GM23338 (cell line): ENCODE results near the gene GALNT9. TPM values are rescaled to one million over a fixed set of nuclear protein-coding genes. Genes with fewer than 3 reads are reported as not detected.

Experiments
- ATAC-seq: fragments of 200-7000 bp; cut with Tn5 transposase; 3 replicates; pipeline ENCODE4 v1.9.1; 2020
- DNase-seq: peaks from one replicate; pipeline ENCODE4 v3.0.0-alpha.2; 2015; ENCODE audit warnings: low spot score
- H2AFZ ChIP-seq: fragments of 200-600 bp; sonication (generic); 2 replicates; pipeline ENCODE4 v1.8.0; 2016; ENCODE audit warnings: antibody characterized with exemption, mild to moderate bottlenecking, moderate library complexity
- H3F3A ChIP-seq: fragments of 200-600 bp; sonication (generic); replicated peaks from 2 replicates; pipeline ENCODE4 v1.8.0; 2017; ENCODE audit warnings: antibody characterized with exemption, mixed run types, low read depth
- H3K27ac ChIP-seq: fragments of 200-600 bp; sonication (generic); 2 replicates; pipeline ENCODE4 v1.6.1; 2016; ENCODE audit warnings: low read depth
- H3K27me3 ChIP-seq: fragments of 200-600 bp; sonication (generic); 2 replicates; pipeline ENCODE4 v1.8.0; 2016; ENCODE audit warnings: mild to moderate bottlenecking, mixed run types, moderate library complexity; ENCODE audit not compliant: insufficient read depth
- H3K36me3 ChIP-seq: fragments of 200-600 bp; sonication (generic); 2 replicates; pipeline ENCODE4 v1.8.0; 2016; ENCODE audit warnings: mild to moderate bottlenecking; ENCODE audit not compliant: insufficient read depth
- H3K4me1 ChIP-seq: fragments of 200-600 bp; sonication (generic); 2 replicates; pipeline ENCODE4 v1.8.0; 2016; ENCODE audit warnings: mild to moderate bottlenecking, moderate library complexity; ENCODE audit not compliant: insufficient read depth
- H3K4me2 ChIP-seq: fragments of 200-600 bp; sonication (generic); 2 replicates; pipeline ENCODE4 v1.7.1; 2017; ENCODE audit warnings: mixed run types
- H3K4me3 ChIP-seq: fragments of 200-600 bp; sonication (generic); 2 replicates; pipeline ENCODE4 v1.6.1; 2016; ENCODE audit warnings: mixed run types
- H3K79me2 ChIP-seq: fragments of 200-600 bp; sonication (generic); replicated peaks from 2 replicates; pipeline ENCODE4 v1.8.0; 2017; ENCODE audit warnings: mild to moderate bottlenecking; ENCODE audit not compliant: insufficient read depth
- H3K9me2 ChIP-seq: fragments of 200-600 bp; sonication (generic); 2 replicates; pipeline ENCODE4 v1.8.0; 2017; ENCODE audit not compliant: insufficient read depth
- H4K20me1 ChIP-seq: fragments of 200-600 bp; sonication (generic); replicated peaks from 2 replicates; pipeline ENCODE4 v1.8.0; 2017; ENCODE audit warnings: mild to moderate bottlenecking; ENCODE audit not compliant: insufficient read depth
- H3K27ac Mint-ChIP-seq: 2 replicates; pipeline ENCODE4 v1.8.0; 2020; ENCODE audit warnings: inconsistent platforms, mild to moderate bottlenecking, moderate library complexity, mixed read lengths
- H3K27me3 Mint-ChIP-seq: 3 replicates; pipeline ENCODE4 v1.8.0; 2022; ENCODE audit warnings: low read depth, mild to moderate bottlenecking, moderate library complexity, mixed read lengths, inconsistent platforms; ENCODE audit not compliant: insufficient read depth, poor library complexity
- H3K36me3 Mint-ChIP-seq: 3 replicates; pipeline ENCODE4 v1.8.0; 2021; ENCODE audit warnings: low read depth, mild to moderate bottlenecking, inconsistent platforms, moderate library complexity, mixed read lengths
- H3K4me1 Mint-ChIP-seq: 3 replicates; pipeline ENCODE4 v1.8.0; 2020; ENCODE audit warnings: mild to moderate bottlenecking, inconsistent platforms, mixed read lengths
- H3K4me3 Mint-ChIP-seq: 3 replicates; pipeline ENCODE4 v1.8.0; 2021; ENCODE audit warnings: moderate library complexity, mild to moderate bottlenecking, inconsistent platforms, mixed read lengths
- H3K9me3 Mint-ChIP-seq: 3 replicates; pipeline ENCODE4 v1.8.0; 2020; ENCODE audit warnings: moderate library complexity, mild to moderate bottlenecking, inconsistent platforms, mixed read lengths
- CREB1 ChIP-seq: fragments of 250-450 bp; sonication (Bioruptor Pico); IDR thresholded peaks from 2 replicates; pipeline ENCODE4 v1.5.0; 2020; ENCODE audit warnings: low read depth, mild to moderate bottlenecking, moderate library complexity
- CTCF ChIP-seq, 2 experiments: fragments of 200-600 bp in 1 of 2; sonication (generic) in 1 of 2; conservative IDR thresholded peaks; 2 replicates each; pipeline versions ENCODE4 v1.5.1 to v1.6.1; 2016 to 2017; ENCODE audit warnings: antibody characterized with exemption in 2 of 2, low read depth in 2 of 2, mild to moderate bottlenecking in 2 of 2, moderate library complexity in 1 of 2
- ETS1 ChIP-seq: IDR thresholded peaks from 2 replicates; pipeline ENCODE4 v1.6.1; 2016; ENCODE audit warnings: antibody characterized with exemption
- EZH2 ChIP-seq: fragments of 200-600 bp; sonication (generic); IDR thresholded peaks from one replicate; pipeline ENCODE4 v1.8.0; 2017; ENCODE audit warnings: antibody characterized with exemption, mild to moderate bottlenecking, low read depth; ENCODE audit not compliant: unreplicated experiment
- EZH2phosphoT487 ChIP-seq: fragments of 200-600 bp; sonication (generic); IDR thresholded peaks from one replicate; pipeline ENCODE4 v1.8.1; 2018; ENCODE audit warnings: antibody characterized with exemption; ENCODE audit not compliant: unreplicated experiment
- JUNB ChIP-seq: IDR thresholded peaks from one replicate; pipeline ENCODE4 v1.6.1; 2016; ENCODE audit warnings: antibody characterized with exemption; ENCODE audit not compliant: unreplicated experiment
- NANOG ChIP-seq: IDR thresholded peaks from 2 replicates; pipeline ENCODE4 v1.6.1; 2016; ENCODE audit warnings: antibody characterized with exemption, borderline replicate concordance
- POLR2AphosphoS5 ChIP-seq: IDR thresholded peaks from 2 replicates; pipeline ENCODE4 v1.6.1; 2016; ENCODE audit warnings: antibody characterized with exemption, low read depth
- STAT1 ChIP-seq: IDR thresholded peaks from one replicate; pipeline ENCODE4 v1.6.1; 2016; ENCODE audit warnings: antibody characterized with exemption; ENCODE audit not compliant: unreplicated experiment
- ZNF114 ChIP-seq: fragments of 250-450 bp; sonication (Bioruptor Pico); IDR thresholded peaks from 2 replicates; pipeline ENCODE4 v1.5.0; 2020; ENCODE audit warnings: mild to moderate bottlenecking, moderate library complexity
- ZNF331 ChIP-seq: fragments of 250-450 bp; sonication (Bioruptor Pico); IDR thresholded peaks from 2 replicates; pipeline ENCODE4 v1.5.0; 2020; ENCODE audit warnings: low read depth, mild to moderate bottlenecking, moderate library complexity
- ZNF462 ChIP-seq: fragments of 250-450 bp; sonication (Bioruptor Pico); IDR thresholded peaks from 2 replicates; pipeline ENCODE4 v1.5.0; 2020; ENCODE audit warnings: mild to moderate bottlenecking, moderate library complexity
- polyA plus RNA-seq: library from polyadenylated mRNA; unstranded; fragments of >200 nt; fragmentation: Nextera tagmentation; extraction: Ambion mirVana; gene quantifications from 2 replicates; pipeline ENCODE4 v1.2.1, GENCODE V29; 2016
- total RNA-seq: library from RNA; depleted of rRNA; stranded (reverse); fragments of >200 nt; shearing (Covaris generic); gene quantifications from 2 replicates; pipeline ENCODE4 v1.2.3, GENCODE V29; 2014
- TF ChIP-seq, protein P1 (sequence below): IDR thresholded peaks from one replicate; pipeline ENCODE4 v1.6.1; 2018; ENCODE audit warnings: antibody characterized with exemption; ENCODE audit not compliant: unreplicated experiment

The GALNT9 gene
- total and polyA plus RNA-seq, 2 experiments from 2014 or later: 0.81 to 2.5 TPM

- Histone ChIP-seq H3K27me3 (no peaks in the 10 kb centered on the region), H4K20me1 (no peaks in the 10 kb centered on the region), H3K4me3 (no peak overlapping the region), H3K79me2 (no peaks in the 10 kb centered on the region), H3K4me1 (no peaks in the 10 kb centered on the region), H3K36me3 (no peaks in the 10 kb centered on the region), H3K27ac (no peak overlapping the region), H3K9me2 (no peaks in the 10 kb centered on the region), H3F3A (no peaks in the 10 kb centered on the region), H2AFZ (no peak overlapping the region), H3K4me2 (no peak overlapping the region)
- peaks cover 12% of the 10 kb centered on the region; the same call in 2 of the 3 replicates for H3K4me1 Mint-ChIP-seq
- no peak overlapping the region for H3K4me3 Mint-ChIP-seq
- H3K27me3 Mint-ChIP-seq: peaks cover 22% of the 10 kb centered on the region
- no peak for TF ChIP-seq CREB1 (CRISPR knock-in tag)
- no peak for TF ChIP-seq NANOG
- TF ChIP-seq ZNF114 (CRISPR knock-in tag): no peak
- TF ChIP-seq ETS1: no peak
- no peak for TF ChIP-seq ZNF462 (CRISPR knock-in tag)
- TF ChIP-seq POLR2AphosphoS5: no peak
- no peak for TF ChIP-seq CTCF (conservative IDR thresholded peaks at IDR 0.05; ENCODE audit: low read depth in 2 of 2)
- no peak for TF ChIP-seq EZH2phosphoT487
- TF ChIP-seq JUNB: no peak
- TF ChIP-seq ZNF331 (CRISPR knock-in tag): no peak
- TF ChIP-seq, protein P1, sequence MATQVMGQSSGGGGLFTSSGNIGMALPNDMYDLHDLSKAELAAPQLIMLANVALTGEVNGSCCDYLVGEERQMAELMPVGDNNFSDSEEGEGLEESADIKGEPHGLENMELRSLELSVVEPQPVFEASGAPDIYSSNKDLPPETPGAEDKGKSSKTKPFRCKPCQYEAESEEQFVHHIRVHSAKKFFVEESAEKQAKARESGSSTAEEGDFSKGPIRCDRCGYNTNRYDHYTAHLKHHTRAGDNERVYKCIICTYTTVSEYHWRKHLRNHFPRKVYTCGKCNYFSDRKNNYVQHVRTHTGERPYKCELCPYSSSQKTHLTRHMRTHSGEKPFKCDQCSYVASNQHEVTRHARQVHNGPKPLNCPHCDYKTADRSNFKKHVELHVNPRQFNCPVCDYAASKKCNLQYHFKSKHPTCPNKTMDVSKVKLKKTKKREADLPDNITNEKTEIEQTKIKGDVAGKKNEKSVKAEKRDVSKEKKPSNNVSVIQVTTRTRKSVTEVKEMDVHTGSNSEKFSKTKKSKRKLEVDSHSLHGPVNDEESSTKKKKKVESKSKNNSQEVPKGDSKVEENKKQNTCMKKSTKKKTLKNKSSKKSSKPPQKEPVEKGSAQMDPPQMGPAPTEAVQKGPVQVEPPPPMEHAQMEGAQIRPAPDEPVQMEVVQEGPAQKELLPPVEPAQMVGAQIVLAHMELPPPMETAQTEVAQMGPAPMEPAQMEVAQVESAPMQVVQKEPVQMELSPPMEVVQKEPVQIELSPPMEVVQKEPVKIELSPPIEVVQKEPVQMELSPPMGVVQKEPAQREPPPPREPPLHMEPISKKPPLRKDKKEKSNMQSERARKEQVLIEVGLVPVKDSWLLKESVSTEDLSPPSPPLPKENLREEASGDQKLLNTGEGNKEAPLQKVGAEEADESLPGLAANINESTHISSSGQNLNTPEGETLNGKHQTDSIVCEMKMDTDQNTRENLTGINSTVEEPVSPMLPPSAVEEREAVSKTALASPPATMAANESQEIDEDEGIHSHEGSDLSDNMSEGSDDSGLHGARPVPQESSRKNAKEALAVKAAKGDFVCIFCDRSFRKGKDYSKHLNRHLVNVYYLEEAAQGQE: no peak
- TF ChIP-seq STAT1: no peak
- TF ChIP-seq EZH2: no peak
- H3K9me3 Mint-ChIP-seq: peaks cover 13% of the 10 kb centered on the region
- H3K36me3 Mint-ChIP-seq: peaks cover 6% of the 10 kb centered on the region; the same call in 2 of the 3 replicates
- DNase-seq (no peak), ATAC-seq (no peak)
- no peak overlapping the region for H3K27ac Mint-ChIP-seq
Observed at GRCh38 chr12:132357623-132358186, 28.3 kb upstream of the GALNT9 start.
